ENCODE measurements around the gene FSTL4. TPM values are rescaled to one million over a fixed set of nuclear protein-coding genes. Genes with fewer than 3 reads are reported as not detected.

Gene FSTL4
- total and polyA plus RNA-seq, 4 donors, result 0.02 to 0.18 TPM; not detected in 2

- no peaks in the 10 kb centered on the region for H3K36me3 ChIP-seq (ENCODE audit: control insufficient read depth in 4 of 4, insufficient read depth in 3 of 4, low read depth in 1 of 4, low read length in 3 of 4)
- WGBS, result 95% methylated on average over 6 of the region's 6 CpGs
- no peak overlapping the region for H3K9ac ChIP-seq (ENCODE audit: low read depth in 1 of 2, low read length in 2 of 2)
- no peak overlapping the region for H3K27ac ChIP-seq (ENCODE audit: low read depth in 1 of 2, low read length in 2 of 2)
- no peaks in the 10 kb centered on the region for H3K9me3 ChIP-seq (ENCODE audit: control insufficient read depth in 4 of 4, low read length in 3 of 4)
- TF ChIP-seq TAF1 (conservative IDR thresholded peaks at IDR 0.05), result no peak
- TF ChIP-seq, protein P1, sequence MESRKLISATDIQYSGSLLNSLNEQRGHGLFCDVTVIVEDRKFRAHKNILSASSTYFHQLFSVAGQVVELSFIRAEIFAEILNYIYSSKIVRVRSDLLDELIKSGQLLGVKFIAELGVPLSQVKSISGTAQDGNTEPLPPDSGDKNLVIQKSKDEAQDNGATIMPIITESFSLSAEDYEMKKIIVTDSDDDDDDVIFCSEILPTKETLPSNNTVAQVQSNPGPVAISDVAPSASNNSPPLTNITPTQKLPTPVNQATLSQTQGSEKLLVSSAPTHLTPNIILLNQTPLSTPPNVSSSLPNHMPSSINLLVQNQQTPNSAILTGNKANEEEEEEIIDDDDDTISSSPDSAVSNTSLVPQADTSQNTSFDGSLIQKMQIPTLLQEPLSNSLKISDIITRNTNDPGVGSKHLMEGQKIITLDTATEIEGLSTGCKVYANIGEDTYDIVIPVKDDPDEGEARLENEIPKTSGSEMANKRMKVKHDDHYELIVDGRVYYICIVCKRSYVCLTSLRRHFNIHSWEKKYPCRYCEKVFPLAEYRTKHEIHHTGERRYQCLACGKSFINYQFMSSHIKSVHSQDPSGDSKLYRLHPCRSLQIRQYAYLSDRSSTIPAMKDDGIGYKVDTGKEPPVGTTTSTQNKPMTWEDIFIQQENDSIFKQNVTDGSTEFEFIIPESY (IDR thresholded peaks at IDR 0.05), result no peak
- no peak for TF ChIP-seq RXRA (IDR thresholded peaks at IDR 0.05)
- TF ChIP-seq, protein P2, sequence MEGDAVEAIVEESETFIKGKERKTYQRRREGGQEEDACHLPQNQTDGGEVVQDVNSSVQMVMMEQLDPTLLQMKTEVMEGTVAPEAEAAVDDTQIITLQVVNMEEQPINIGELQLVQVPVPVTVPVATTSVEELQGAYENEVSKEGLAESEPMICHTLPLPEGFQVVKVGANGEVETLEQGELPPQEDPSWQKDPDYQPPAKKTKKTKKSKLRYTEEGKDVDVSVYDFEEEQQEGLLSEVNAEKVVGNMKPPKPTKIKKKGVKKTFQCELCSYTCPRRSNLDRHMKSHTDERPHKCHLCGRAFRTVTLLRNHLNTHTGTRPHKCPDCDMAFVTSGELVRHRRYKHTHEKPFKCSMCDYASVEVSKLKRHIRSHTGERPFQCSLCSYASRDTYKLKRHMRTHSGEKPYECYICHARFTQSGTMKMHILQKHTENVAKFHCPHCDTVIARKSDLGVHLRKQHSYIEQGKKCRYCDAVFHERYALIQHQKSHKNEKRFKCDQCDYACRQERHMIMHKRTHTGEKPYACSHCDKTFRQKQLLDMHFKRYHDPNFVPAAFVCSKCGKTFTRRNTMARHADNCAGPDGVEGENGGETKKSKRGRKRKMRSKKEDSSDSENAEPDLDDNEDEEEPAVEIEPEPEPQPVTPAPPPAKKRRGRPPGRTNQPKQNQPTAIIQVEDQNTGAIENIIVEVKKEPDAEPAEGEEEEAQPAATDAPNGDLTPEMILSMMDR (IDR thresholded peaks at IDR 0.05; ENCODE audit: low read depth, low read length, missing input control), result no peak
- no peak for TF ChIP-seq JUND (IDR thresholded peaks at IDR 0.05)
- TF ChIP-seq, protein P3, sequence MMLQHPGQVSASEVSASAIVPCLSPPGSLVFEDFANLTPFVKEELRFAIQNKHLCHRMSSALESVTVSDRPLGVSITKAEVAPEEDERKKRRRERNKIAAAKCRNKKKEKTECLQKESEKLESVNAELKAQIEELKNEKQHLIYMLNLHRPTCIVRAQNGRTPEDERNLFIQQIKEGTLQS (IDR thresholded peaks at IDR 0.05), result no peak
- TF ChIP-seq HNF4G (IDR thresholded peaks at IDR 0.05), result no peak
- no peaks in the 10 kb centered on the region for H3K27me3 ChIP-seq (ENCODE audit: control insufficient read depth in 4 of 4, insufficient read depth in 4 of 4, low read length in 3 of 4)
- DNase-seq (ENCODE audit: low spot score), result no peak
- H3K4me3 ChIP-seq (ENCODE audit: low read depth in 1 of 3, low read length in 3 of 3), result no peak overlapping the region
- no peaks in the 10 kb centered on the region for H3K4me1 ChIP-seq (ENCODE audit: control insufficient read depth in 4 of 4, insufficient read depth in 4 of 4, low read length in 3 of 4)
Observed at GRCh38 chr5:133253070-133253469, 359.3 kb downstream of the FSTL4 start.

- no peak overlapping the region for H3K9ac ChIP-seq (ENCODE audit: low read depth in 1 of 2, low read length in 2 of 2)
- H3K36me3 ChIP-seq (ENCODE audit: control insufficient read depth in 4 of 4, insufficient read depth in 3 of 4, low read depth in 1 of 4, low read length in 3 of 4), result no peaks in the 10 kb centered on the region
- DNase-seq (ENCODE audit: low spot score), result no peak
- TF ChIP-seq, protein P3 (IDR thresholded peaks at IDR 0.05), result no peak
- TF ChIP-seq SP1 (IDR thresholded peaks at IDR 0.05) (no peak), YY1 (IDR thresholded peaks at IDR 0.05) (no peak), HNF4G (IDR thresholded peaks at IDR 0.05) (no peak), REST (IDR thresholded peaks at IDR 0.05) (no peak), JUND (IDR thresholded peaks at IDR 0.05) (no peak), TAF1 (conservative IDR thresholded peaks at IDR 0.05) (no peak), GABPA (IDR thresholded peaks at IDR 0.05 in 1 of 2, conservative IDR thresholded peaks at IDR 0.05 in 1 of 2) (no peak)
- TF ChIP-seq, protein P1 (IDR thresholded peaks at IDR 0.05), result no peak
- TF ChIP-seq, protein P4, sequence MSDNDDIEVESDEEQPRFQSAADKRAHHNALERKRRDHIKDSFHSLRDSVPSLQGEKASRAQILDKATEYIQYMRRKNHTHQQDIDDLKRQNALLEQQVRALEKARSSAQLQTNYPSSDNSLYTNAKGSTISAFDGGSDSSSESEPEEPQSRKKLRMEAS (IDR thresholded peaks at IDR 0.05), result no peak
- TF ChIP-seq, protein P2 (IDR thresholded peaks at IDR 0.05; ENCODE audit: low read depth, low read length, missing input control), result no peak
- no peaks in the 10 kb centered on the region for H3K4me1 ChIP-seq (ENCODE audit: control insufficient read depth in 4 of 4, insufficient read depth in 4 of 4, low read length in 3 of 4)
- no peak overlapping the region for H3K27ac ChIP-seq (ENCODE audit: low read depth in 1 of 2, low read length in 2 of 2)
- H3K4me3 ChIP-seq (ENCODE audit: low read depth in 1 of 3, low read length in 3 of 3), result no peak overlapping the region
- WGBS, result 62% methylated on average over 6 of the region's 6 CpGs
- H3K27me3 ChIP-seq (ENCODE audit: control insufficient read depth in 4 of 4, insufficient read depth in 4 of 4, low read length in 3 of 4), result no peaks in the 10 kb centered on the region
- no peaks in the 10 kb centered on the region for H3K9me3 ChIP-seq (ENCODE audit: control insufficient read depth in 4 of 4, low read length in 3 of 4)
Observed at GRCh38 chr5:133252133-133252480, 360.2 kb downstream of the FSTL4 start.

All from liver (tissue), 9 donors.